Activated CD8-positive, alpha-beta memory T cell treated with anti-CD3 and anti-CD28 coated beads, Interleukin-2, amount 50 U/mL, for 1 hour (primary cell): ENCODE measurements around the gene MTA1.

Experiments used
- DNase-seq: peaks from one replicate; pipeline ENCODE4 v3.0.0-alpha.2; 2020; ENCODE audit errors: extremely low read depth

MTA1 gene

DNA sequence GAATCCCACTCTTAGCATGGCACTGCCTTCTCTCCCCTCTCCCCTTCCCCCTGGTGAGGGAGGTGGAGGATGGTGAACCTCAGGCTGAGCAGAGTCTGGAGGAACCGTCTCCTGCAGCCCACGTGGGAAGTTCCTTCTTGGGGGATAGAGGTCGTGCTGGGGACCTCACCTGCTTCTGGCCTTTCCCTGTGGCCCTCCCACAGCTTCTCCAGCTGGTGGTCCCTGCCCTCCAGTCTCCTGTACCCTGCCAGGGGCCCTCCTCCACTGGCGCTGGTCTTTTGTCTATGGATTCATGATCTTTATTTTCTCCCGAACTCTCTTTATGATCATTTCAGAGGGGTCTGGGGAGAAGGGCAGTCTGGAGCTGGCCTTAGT is 9.0 kb upstream of the MTA1 start:
- DNase-seq: no peak

DNA sequence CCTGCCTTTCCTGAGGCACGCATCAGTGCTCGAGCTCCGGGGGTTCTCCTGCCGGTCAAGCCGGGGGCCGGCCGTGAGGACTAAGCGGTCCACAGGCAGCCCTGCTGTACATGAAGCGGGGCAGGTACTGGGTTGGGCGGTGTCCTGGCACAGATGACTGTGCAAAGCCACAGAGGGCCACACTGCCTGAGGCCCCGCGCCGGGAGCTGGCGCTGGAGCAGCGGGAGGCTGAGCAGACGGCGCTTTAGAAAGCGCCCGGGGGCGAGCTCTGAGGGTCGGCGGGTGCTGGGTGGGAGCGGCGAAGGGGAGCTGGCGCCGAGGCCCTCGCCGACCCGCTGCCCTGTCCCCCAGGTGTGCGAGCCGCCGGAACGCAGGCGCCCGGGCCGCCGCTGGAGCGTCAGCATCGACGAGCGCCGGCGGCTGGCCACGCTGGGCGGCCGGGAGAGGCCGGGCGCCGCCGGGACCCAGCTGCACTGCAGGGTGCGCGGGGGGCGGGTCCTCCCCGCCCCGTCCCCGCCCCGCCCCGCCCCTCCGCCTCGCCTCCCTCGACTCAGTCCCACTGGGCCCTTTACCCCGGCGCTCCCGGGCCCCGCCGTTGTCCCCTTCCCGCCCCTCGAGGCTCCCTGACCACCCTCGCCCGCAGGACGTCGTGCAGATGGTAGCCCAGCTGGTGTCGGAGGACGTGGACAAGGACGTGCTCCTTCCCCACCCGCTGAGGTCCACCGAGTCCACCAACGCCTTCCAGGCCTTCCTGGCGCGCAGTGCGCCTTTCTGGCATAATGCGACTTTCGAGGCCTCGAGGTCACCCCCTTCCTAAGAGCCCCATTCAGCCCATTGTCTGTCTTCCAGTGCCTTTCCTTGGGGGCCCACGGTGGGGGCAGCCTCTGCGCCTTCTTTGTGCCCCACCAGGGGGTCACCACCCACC is 8.3 kb upstream of the MTA1 start:
- DNase-seq: no peak

DNA sequence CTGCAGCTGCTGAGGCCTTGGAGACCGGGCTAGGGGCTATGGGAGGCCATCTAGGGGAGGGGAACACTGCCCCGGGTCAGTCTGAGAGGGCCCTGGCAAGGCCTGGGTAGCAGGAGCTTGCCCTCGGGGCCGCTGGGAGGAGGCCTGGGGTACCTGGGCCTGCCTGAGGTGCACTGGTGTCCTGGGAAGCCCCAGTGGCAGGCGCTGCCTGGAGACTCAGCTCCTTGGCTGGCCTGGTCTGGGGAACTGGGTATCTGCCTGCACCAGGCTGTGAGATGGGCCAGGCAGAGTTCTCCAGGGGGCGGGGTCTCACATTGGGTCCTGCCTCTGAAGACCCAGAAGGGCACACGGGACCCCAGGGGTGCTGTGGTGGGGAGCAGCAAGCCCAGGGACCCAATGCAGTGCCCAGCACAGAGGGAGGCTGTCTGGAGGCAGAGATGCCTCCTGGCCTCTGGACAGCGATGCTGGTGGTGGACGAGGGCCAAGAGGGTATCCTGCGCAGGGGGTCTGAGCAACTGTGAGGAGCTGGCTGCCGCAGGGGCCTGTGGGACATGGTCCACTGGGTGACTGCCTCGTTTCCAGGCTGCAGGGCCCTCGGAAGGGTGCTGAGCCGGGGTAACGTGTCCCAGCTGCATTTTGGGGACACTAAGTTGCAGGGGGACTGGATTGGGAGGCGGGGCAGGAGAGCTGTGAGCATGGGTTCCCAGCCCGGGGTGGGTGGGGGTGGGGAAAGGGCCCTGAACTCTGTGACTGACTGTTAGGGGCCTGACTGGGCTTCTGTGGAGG is 7.4 kb upstream of the MTA1 start:
- DNase-seq: no peak

DNA sequence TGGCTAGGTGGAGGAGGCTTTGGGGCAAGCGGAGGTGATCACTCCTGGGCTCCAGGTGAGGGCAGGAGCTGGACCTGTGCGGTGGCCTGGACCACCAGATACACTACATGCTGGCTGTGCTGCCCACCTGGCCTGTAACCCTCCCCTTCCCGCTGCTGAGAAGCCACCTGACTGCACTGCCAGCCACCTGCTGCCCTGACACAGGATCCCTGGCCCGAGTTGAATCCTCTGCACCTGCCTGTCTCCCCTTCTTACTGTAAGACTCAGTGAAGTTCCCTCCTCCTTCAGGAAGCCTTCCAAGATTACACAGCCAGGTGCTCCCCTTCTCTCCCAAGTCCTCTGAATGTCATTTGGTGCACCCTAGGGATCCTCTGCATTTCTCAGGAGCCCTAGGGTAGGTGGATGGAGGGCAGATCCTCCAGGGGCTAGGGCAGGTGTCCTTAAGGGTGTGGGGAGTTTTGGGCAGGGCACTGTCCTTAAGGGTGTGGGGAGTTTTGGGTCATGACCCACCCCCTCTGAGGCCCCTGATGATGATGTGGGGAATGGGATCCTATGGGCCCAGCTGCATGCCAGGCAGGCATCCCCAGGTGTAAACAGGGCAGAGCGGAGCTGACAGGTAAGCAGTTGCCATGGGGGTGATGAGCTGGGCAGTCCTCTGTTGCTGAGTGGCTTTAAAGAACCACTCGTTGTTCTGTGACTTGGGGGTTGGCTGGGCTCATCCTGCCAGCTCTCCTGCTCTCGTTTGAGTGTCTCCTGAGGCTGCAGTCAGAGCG is 6.7 kb upstream of the MTA1 start:
- no peak for DNase-seq

DNA sequence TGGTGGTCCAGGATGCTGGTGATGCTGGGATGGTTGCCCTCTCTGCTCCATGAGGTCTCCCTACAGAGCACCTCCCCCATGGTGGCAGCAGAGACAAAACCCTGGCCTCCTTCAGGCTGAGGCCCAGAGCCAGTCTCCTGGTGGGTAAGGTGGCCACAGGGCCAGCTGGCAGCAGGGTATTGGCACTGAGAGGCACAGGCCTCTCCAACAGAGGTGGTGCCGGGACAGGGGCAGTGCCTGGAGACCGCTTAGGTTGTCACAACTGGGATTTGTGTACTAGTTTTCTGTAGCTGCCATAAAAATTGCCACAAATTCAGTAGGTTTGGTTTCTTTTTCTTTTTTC is 6.1 kb upstream of the MTA1 start:
- DNase-seq: no peak

DNA sequence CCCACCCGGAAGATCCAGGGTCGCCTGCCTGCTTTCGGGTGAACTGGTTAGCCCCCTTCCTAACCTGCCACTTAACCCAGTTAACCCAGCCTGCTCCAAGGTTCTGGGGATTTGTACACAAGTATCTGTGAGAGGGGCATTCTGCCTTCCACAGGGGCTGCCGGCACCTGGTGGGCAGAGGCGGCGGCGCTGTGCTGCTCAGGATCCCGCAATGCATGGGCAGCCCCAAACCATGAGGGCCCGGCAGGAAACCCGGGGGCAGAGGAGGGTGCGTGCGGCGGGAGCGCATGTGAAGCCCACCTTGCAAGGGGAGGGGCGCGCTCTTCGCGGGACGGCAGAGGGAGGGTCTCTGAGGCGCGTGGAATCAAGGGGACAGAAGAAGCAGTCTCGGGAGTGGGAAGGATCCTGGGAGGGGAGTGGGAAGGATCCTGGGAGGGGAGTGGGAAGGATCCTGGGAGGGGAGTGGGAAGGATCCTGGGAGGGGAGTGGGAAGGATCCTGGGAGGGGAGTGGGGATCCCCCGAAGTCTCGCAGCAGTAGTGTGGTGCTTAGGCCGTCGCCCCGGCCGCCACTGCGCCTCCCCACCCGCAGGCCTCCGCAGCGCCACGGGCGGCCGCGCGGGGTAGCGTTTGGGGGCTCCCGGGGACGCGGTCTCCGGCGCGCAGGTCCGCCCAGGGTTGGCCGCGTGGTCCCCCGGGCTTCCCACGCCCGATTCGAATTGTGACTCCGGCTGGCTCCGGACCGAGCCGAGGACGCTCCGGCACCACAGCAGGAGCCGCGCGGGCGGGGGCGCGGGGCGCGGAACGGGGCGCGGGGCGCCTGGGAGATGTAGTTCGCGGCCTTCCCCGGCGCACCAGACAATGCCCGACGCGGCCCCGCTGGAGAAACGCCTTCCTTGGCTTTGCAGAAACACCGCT is 4.9 kb upstream of the MTA1 start:
- DNase-seq: no peak

DNA sequence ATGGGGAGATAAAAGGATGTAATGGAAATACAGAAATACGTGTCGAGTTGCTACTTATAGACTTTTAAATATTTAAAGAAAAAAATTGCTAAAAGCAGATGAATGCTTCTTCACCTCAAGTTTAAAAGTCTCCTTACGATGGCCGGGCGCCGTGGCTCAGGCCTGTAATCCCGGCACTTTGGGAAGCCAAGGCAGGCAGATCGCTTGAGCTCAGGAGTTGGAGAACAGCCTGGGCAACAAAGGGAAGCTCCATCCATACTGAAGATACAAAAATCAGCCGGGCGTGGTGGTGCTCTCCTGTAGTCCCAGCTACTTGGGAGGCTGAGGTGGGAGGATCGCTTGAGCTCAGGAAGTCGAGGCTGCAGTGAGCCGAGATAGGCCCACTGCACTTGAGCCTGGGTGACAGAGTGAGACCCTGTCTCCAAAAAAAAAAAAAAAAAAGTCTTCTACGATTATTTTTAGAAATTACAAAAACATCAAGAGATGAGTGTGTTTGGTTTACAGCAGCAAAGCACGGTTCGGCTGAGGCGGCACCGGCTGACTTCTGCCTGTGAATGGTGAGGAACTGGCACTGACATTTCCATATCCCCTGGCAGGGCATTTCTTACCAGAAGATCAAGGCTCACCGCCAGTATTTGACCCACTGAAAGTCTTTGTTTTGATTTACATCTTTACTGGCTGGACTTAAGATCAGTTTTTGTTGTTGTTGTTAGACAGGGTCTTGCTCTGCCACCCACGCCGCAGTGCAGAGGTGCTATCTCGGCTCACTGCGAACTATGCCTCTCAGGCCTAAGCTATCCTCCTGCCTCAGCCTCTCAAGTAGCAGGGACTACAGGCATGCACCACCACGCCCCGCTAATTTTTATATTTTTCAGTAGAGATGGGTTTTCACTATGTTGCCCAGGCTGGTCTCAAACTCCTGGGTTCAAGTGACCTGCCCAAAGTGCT is 3.9 kb upstream of the MTA1 start:
- no peak for DNase-seq

DNA sequence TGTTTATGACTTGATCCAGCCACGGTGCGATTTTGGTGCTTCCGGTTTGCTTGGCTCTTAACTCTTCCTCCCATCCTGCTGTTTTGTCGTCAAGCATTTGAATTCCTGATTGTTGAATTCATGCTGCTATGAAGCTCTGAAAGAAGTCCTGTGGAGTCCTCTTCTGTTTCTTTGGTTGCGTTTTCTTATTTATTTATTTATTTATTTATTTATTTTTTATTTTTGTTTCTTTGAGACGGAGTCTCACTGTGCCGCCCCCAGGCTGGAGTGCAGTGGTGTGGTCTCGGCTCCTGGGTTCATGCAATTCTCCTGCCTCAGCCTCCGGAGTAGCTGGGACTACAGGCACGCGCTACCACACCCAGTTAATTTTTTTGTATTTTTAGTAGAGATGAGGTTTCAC is 3.0 kb upstream of the MTA1 start:
- no peak for DNase-seq

DNA sequence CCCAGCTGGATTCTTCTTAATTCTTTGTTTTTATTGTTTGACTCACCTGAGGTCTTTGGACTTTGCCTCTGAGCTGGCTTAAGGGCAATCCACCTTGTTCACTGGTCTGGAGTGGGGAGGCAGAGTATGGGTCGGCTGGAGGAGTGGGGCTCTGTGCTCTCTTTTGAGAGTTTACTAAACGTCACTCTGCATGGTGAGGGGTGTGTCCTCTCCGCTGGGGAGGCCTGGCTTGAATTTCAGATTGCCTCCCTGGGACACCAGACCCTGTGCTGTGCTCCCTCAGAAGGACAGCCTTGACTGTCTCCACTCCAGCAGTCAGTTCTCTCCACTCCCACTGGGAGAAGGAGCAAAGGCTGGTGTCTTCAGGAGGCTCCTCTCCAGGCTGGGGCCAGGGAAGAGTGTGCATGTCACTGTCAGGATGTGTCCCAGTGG is 1.9 kb upstream of the MTA1 start:
- DNase-seq: no peak

DNA sequence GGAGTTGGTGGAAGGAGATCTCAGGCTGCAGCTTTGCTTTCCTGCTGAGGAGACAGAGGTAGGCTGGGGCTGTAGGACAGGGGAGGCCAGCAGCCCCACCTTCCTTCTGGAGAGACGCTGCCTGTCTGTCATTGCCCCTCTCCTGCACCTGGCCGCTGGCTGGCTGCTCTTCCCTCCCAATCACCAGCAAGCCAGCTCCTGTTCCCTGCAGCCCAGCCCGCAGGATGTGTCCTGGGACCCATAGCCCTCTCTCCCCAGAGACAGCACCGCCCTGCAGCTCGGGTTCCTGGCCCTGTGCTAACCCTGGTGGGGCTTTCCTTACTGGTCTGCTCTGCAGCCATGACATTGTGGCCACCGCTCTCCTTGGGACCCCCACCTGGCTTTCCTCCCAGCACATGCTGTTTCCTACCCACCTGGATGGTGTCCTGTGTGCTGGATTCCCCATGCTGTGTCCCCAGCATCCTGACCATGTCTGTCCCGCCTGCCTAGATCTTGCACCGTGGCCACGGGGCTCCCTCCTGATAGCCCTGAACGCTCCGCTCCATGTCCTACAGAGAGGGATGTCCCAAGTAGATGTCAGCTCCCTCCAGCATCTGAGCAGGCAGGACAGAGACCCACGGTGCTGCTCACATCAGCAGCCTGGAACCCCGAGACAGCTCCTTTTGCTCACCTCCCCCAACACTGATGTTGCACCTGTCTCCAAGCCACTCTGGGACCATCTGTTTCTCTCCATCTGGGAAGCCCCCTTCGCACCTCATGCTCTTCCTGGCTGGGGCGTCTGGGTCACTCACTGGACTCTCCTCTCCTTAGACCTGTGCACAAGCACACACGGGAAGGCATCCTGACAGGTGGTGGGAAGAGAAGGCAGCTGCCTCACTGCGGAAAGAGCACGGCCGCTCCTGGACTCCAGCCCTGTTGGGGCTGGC is 1.1 kb upstream of the MTA1 start:
- no peak for DNase-seq

DNA sequence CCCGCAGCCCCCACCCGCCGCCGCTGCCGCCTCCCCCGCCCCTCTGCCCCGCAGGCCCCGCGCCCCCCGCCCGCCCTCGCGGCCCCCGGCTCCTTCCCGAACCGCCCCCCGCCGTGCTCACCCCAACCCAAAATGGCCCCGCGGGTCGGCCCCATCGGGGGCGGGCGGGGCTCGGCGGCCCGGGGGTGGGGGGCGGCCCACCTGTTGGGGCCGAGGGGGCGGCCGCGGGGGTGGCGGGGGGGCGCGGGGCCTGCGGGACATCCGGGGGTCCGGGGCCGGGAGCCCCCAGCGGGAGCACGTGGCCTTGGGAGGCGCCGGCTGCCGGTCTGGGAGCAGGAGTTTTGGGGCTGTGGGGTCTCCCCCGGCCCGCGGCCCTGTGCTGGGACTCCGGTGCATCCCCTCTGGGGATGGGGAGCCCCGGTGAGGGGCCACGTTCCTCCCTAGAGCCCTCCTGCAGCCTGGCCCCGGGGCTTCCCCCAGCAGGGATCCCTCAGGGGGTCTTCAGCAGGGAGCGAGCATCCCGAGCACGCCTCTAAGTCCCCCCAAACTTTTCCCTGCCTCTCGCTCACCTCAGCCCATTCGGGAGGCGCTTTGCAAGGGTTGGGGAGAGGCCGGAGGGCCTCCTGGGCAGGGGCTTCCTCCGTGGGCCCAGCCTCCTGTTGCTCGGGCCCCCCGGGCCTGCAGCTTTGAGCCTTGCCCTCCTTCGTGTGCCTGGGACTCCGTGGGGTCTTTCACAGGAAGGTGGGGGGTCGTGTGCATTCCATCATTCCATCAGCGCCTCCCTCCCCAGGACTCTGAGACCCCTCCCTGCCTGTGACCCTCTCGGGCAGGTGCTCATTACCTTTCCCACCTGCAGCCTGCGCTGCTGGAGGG is 710 bp downstream of the MTA1 start:
- DNase-seq: no peak

DNA sequence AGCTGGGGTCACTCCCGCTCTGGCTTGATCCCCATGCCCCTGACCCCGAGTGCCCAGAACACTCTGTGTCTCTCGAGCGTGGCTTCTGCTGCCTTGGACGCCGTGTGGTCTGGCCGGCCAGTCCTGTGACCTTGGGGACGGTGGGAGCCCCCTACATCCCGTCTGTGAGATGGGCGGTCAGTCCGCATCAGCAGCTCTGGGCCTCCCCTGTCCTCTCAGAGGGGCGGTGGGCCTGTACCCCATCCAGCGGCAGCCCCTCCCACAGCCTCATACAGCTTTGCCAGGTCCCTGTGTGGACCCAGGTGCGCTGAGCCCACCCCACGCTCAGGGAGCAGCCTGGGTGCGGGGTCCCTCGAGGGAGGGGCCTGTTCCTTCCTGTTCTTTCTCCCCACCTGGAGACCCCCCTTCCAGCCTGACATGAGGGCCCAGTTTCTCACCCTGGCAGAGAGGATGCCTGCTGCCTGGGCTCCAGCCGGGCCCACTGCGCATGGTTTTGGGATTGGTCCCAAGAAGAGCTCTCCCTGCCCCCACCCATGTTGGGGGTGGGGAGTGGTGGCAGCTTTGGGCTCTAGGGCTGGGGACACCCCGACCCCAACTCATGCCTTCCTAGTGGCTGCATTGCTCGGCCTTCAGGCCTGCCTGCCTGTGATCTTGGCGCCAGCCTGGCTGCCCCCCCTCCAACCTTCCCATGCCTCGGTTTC is 1.5 kb downstream of the MTA1 start:
- DNase-seq: no peak

DNA sequence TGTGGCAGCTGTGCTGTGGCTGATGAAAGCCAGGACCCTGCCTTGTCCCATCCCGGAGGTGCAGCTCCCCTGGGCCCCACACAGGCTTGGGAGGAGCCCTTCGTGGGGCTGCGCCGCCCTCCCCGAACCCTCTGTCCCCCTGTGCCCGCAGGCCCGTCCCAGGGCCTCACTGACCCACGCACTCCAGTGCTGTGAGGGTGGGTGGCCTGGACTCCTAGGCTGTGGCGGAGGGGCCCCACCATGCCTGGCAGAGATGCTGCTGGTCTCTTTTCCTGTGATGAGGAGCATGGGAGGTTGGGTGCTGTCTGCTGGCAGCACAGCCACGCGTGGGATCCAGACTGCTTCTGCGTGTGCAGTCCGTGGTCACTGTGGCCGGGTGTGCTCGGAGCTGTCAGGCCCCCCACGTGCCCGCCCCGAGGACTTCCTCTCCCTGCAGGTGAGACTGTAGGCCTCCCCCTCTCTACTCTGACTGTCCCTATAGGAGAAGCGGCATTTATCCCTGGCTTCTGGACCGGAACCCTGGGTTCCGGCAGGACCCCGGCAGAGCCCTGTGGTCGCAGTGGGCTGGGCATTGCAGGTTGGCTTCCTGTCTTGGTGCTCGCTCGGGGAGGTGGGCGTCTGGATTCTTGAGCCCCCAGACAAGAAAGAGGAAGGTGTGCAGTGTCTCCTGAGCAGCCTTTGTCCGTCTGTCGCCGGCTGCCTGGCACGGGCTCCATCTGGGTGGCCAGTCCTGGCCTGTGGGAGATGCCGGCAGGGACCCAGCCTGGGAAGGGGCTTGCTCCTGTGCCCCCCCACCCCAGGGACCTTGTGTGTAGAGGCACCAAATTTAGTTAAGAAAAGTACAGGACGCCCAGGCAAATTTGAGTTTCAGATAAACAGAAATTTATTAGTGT is 2.3 kb downstream of the MTA1 start:
- DNase-seq: no peak

DNA sequence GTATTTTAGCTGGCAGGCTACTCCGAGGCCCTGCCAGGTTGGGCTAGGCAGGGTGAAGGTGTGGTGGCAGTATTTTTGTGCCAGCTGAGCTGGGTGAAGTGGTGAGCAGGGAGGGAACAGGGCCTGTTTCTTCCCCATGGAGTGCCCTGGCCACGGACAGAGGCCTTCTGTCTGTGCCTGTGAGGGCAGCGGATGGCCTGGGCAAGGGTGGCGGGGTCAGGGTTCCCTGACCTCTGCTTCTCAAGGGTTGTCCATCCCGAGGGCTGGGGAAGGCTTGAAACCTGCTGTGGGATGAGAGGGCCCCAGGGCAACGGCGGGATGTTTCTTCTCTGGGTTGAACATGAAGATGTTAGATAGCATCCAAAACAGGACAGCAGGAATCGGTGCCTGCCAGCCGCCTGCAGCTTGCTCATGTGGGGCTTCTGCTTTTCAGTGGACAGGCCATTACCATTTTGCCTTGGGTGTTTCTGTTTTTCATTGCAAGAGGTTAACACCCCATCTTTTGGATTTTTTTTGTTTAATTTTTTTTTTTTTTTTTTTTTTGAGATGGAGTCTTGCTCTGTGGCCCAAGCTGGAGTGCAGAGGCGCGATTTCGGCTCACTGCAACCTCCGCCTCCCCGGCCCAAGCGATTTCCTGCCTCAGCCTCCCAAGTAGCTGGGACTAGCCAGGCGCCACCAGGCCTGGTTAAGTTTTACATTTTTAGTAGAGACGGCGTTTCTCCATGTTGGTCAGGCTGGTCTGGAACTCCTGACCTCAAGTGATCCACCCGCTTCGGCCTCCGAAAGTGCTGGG is 3.3 kb downstream of the MTA1 start:
- DNase-seq: no peak

DNA sequence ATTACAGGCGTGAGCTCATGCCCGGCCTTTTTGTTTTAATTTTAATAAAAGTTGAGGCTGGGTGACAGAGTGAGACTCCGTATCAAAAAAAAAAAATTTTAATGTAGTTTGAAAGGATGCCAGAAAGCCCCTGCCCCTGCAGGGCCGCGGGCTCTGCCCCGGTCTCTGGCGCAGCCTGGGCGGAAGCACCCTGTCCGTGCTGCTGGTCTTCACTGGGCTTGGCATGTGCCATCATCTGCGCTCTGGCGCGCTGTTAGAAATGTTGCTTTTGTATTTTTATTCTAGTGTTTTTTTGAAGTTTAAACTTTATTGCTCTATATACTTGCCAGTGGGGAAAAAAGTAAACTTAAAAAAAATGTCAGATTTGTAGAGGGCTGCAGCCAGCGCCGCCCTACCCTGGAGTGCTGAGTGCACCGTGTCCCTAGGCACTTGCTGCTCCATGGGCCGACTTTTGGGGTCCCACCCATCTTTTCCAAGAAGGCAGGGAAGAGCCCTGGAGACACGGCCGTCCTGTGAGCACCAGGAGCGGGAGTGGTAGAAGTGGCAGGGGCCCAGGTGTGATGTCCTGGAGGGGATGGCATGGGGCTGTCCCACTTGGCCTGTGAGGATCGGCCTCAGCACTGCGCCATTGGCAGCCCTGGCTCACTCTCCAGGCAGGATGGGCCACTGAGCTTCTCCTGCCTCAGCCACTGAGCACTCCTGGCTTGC is 4.0 kb downstream of the MTA1 start:
- DNase-seq: no peak
